Panc1 (cell line): ENCODE results near the gene PMF1.

Source experiments
- POLR2AphosphoS5 ChIP-seq: IDR thresholded peaks from 2 replicates; pipeline ENCODE4 v1.6.1; 2012; ENCODE audit warnings: mild to moderate bottlenecking, low read depth, low read length, moderate library complexity
- TF ChIP-seq, protein P1 (sequence below): fragments of 450-650 bp; IDR thresholded peaks from 2 replicates; pipeline ENCODE4 v1.5.1; 2017; ENCODE audit warnings: mild to moderate bottlenecking

GRCh38 chr1:156260896-156261295 is 48.1 kb downstream of the PMF1 start:
- no peak for TF ChIP-seq POLR2AphosphoS5
- TF ChIP-seq, protein P1, sequence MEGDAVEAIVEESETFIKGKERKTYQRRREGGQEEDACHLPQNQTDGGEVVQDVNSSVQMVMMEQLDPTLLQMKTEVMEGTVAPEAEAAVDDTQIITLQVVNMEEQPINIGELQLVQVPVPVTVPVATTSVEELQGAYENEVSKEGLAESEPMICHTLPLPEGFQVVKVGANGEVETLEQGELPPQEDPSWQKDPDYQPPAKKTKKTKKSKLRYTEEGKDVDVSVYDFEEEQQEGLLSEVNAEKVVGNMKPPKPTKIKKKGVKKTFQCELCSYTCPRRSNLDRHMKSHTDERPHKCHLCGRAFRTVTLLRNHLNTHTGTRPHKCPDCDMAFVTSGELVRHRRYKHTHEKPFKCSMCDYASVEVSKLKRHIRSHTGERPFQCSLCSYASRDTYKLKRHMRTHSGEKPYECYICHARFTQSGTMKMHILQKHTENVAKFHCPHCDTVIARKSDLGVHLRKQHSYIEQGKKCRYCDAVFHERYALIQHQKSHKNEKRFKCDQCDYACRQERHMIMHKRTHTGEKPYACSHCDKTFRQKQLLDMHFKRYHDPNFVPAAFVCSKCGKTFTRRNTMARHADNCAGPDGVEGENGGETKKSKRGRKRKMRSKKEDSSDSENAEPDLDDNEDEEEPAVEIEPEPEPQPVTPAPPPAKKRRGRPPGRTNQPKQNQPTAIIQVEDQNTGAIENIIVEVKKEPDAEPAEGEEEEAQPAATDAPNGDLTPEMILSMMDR = no peak
